ENCODE results near the gene ROR1. TPM values are rescaled to one million over a fixed set of nuclear protein-coding genes. Genes with fewer than 3 reads are reported as not detected.

Gene ROR1
- total RNA-seq, 1 experiment from 2014 or later, result 2.7 TPM

GRCh38 chr1:64082459-64082858 lies 308.6 kb downstream of the ROR1 start (continued):
- no peak for TF ChIP-seq YY1 (IDR thresholded peaks at IDR 0.05; ENCODE audit: extremely low read depth, insufficient replicate concordance, low read depth, low read length)

DNA sequence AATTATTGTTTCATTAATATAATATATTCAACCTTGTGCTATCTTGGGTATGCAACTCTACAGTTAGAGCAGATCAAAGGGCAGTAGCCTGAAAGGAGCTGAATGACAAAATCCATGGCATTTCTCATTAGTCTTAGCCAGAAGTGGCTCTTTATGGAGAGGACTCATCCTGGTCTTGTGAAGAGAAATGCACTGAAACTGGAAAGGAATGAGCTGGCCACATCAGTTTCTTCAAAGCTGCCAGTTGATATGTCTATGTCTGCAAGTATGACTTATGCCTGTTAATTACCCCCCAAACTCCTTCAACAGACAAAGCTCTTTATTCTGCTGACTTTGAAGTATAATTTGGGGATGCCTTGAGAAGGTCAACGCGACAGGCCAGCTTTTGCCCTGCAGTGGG lies 310.6 kb downstream of the ROR1 start:
- no peak overlapping the region for H3K27ac ChIP-seq (ENCODE audit: low read depth, low read length)
- no peaks in the 10 kb centered on the region for H3K36me3 ChIP-seq (ENCODE audit: control insufficient read depth in 1 of 2, insufficient read depth in 2 of 2, low read length in 2 of 2)
- no peak overlapping the region for H3K4me3 ChIP-seq (replicated peaks in 1 of 2; ENCODE audit: low read depth in 1 of 2, low read length in 2 of 2)
- H3K9ac ChIP-seq (ENCODE audit: low read length), result no peak overlapping the region
- no peaks in the 10 kb centered on the region for H3K9me2 ChIP-seq (ENCODE audit: insufficient read depth)
- no TSS peak for BruUV-seq (replicated peaks)
- no peaks in the 10 kb centered on the region for H3K4me1 ChIP-seq (ENCODE audit: control insufficient read depth in 1 of 2, insufficient read depth in 2 of 2, low read length in 2 of 2)
- H3K27me3 ChIP-seq (ENCODE audit: insufficient read depth, low read length), result 0 out of 2 replicates have a peak, but pooled peaks cover 4% of the 10 kb centered on the region
- POLR2A ChIA-PET, result no interaction called here
- H3K79me2 ChIP-seq (ENCODE audit: insufficient read depth, low read length), result no peaks in the 10 kb centered on the region
- H3K9me3 ChIP-seq (ENCODE audit: control insufficient read depth in 1 of 2, insufficient read depth in 1 of 2, low read depth in 1 of 2, low read length in 2 of 2), result no peaks in the 10 kb centered on the region
- H4K20me1 ChIP-seq (ENCODE audit: insufficient read depth), result no peaks in the 10 kb centered on the region
- H3K4me2 ChIP-seq (ENCODE audit: low read length), result no peak overlapping the region
- ATAC-seq (no peak), DNase-seq (ENCODE audit: low read depth, low spot score) (no peak)
- TF ChIP-seq SRF (IDR thresholded peaks at IDR 0.05; ENCODE audit: low read depth) (no peak), RAD21 (IDR thresholded peaks at IDR 0.05; ENCODE audit: low read depth) (no peak), CTCF (IDR thresholded peaks at IDR 0.05 in 2 of 3, conservative IDR thresholded peaks at IDR 0.05 in 1 of 3; ENCODE audit: borderline replicate concordance in 1 of 3, insufficient read depth in 1 of 3, low read depth in 2 of 3, low read length in 2 of 3) (no peak), POLR2A (IDR thresholded peaks at IDR 0.05; ENCODE audit: borderline replicate concordance, extremely low read depth, insufficient read depth, insufficient read length) (no peak), YY1 (IDR thresholded peaks at IDR 0.05; ENCODE audit: extremely low read depth, insufficient replicate concordance, low read depth, low read length) (no peak), TCF7L2 (IDR thresholded peaks at IDR 0.05; ENCODE audit: borderline replicate concordance, extremely low read depth, insufficient read depth, insufficient read length) (no peak), JUND (IDR thresholded peaks at IDR 0.05) (no peak), POLR2AphosphoS5 (IDR thresholded peaks at IDR 0.05; ENCODE audit: low read depth, low read length) (no peak), ZNF274 (IDR thresholded peaks at IDR 0.05; ENCODE audit: low read depth, low read length) (no peak), EZH2 (IDR thresholded peaks at IDR 0.05) (no peak), FOSL1 (IDR thresholded peaks at IDR 0.05; ENCODE audit: low read depth) (no peak), CBX3 (IDR thresholded peaks at IDR 0.05; ENCODE audit: low read depth) (no peak), ELF1 (IDR thresholded peaks at IDR 0.05; ENCODE audit: borderline replicate concordance, low read depth) (no peak), ZBTB33 (IDR thresholded peaks at IDR 0.05; ENCODE audit: extremely low read depth, insufficient replicate concordance, low read length) (no peak), ZFX (IDR thresholded peaks at IDR 0.05) (no peak), EGR1 (IDR thresholded peaks at IDR 0.05; ENCODE audit: low read depth) (no peak)
- TF ChIP-seq, protein P1, sequence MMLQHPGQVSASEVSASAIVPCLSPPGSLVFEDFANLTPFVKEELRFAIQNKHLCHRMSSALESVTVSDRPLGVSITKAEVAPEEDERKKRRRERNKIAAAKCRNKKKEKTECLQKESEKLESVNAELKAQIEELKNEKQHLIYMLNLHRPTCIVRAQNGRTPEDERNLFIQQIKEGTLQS (IDR thresholded peaks at IDR 0.05), result no peak
- CTCF ChIA-PET, result no interaction called here
- RAD21 ChIA-PET (ENCODE audit: low non-redundant PET in 1 of 2, low total read pairs in 2 of 2, uncharacterized antibody in 2 of 2, unreplicated experiment in 2 of 2), result no interaction called here
- intact Hi-C loops (cut with micrococcal nuclease), result no loop called here
- no peak overlapping the region for H2AFZ ChIP-seq (ENCODE audit: low read depth, low read length, poor library complexity, severe bottlenecking)

All from HCT116 (cell line).